Activated CD4-positive, alpha-beta T cell treated with anti-CD3 and anti-CD28 coated beads, Interleukin-2, amount 10 ng/mL, durations not matched to agents 7 days and 5 days (primary cell): ENCODE data around the gene HSD17B4. TPM values are rescaled to one million over a fixed set of nuclear protein-coding genes. Genes with fewer than 3 reads are reported as not detected.
"Not testable (repeated sequence)": the region's sequence is repeated elsewhere in the genome, so short reads cannot be mapped to it uniquely, and the experiment has no call there.

Experiments
- CTCF ChIA-PET: fragments of 350-600 bp; sonication (Branson Sonifier 250); formaldehyde crosslinking; loops from one replicate; lab custom pipeline; 2021; ENCODE audit warnings: antibody characterized with exemption; lab: Charles Lee
- POLR2A ChIA-PET: fragments of 350-600 bp; sonication (Branson Sonifier 250); formaldehyde crosslinking; loops from one replicate; lab custom pipeline; 2021; ENCODE audit warnings: antibody characterized with exemption; lab: Charles Lee
- DNase-seq: peaks from one replicate; pipeline ENCODE4 v3.0.0-alpha.2; 2020
- H3K27ac Mint-ChIP-seq: one replicate; pipeline ENCODE4 v1.8.0; 2021; ENCODE audit warnings: mild to moderate bottlenecking, moderate library complexity, mixed read lengths
- H3K27me3 Mint-ChIP-seq: one replicate; pipeline ENCODE4 v1.8.0; 2021; ENCODE audit warnings: mixed read lengths
- H3K36me3 Mint-ChIP-seq: one replicate; pipeline ENCODE4 v1.8.0; 2021; ENCODE audit warnings: low read depth, mixed read lengths
- H3K4me1 Mint-ChIP-seq: one replicate; pipeline ENCODE4 v1.8.0; 2021; ENCODE audit warnings: mixed read lengths
- H3K4me3 Mint-ChIP-seq: one replicate; pipeline ENCODE4 v1.8.0; 2021; ENCODE audit warnings: mild to moderate bottlenecking, moderate library complexity, mixed read lengths
- H3K9me3 Mint-ChIP-seq: one replicate; pipeline ENCODE4 v1.8.0; 2021; ENCODE audit warnings: mixed read lengths
- total RNA-seq, 2 experiments: library from RNA; stranded (reverse); gene quantifications; one replicate each; pipeline ENCODE4 v1.2.3, GENCODE V29; 2021

The HSD17B4 gene
- total RNA-seq, 2 experiments from 2014 or later, result 56.0 to 62.4 TPM

GRCh38 chr5:119470105-119470763 is 17.9 kb downstream of the HSD17B4 start:
- no peak for DNase-seq
- POLR2A ChIA-PET, result no interaction called here
- Mint-ChIP-seq H3K4me1 (no peaks in the 10 kb centered on the region), H3K36me3 (peaks cover 37% of the 10 kb centered on the region), H3K27ac (no peak overlapping the region), H3K27me3 (no peaks in the 10 kb centered on the region), H3K4me3 (no peak overlapping the region), H3K9me3 (peaks cover 26% of the 10 kb centered on the region)
- CTCF ChIA-PET, result interaction anchor here (1.5 to 1.9 kb wide), 2 partner anchors 11 to 18 kb away, joined by 4 to 5 read pairs; partner anchors contain the start of gene HSD17B4

DNA sequence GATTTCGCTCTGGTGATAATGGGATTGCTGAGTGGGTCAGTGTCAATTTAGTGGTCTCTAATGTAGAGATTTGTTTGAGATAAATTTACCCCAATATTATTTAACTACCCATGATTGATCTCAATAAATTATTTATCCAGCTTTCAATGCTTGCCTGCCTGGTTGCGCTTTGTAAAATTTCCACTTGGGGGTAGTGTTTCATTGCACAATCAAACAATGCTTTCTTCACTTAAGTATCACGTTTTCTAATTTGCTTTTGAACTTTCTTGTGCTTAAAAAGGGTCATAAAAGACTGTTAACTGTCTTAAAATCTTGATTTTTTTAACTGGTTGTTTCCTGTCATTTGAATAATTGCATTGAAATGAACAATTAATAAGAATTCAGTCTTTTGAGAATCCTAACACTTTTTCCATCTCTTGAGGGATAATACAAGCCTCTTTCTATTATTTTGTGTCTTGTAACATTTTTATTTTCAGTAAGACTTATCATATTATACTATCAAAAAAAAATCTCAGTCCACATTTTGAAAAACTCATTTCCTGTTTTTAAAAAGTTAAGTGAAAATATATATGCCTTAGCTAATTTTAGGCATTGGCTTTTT is 18.7 kb downstream of the HSD17B4 start:
- CTCF ChIA-PET, result interaction anchor here (1.5 to 1.9 kb wide), 2 partner anchors 12 to 19 kb away, joined by 4 to 5 read pairs; partner anchors contain the start of gene HSD17B4
- POLR2A ChIA-PET, result no interaction called here
- peak; percentile 31 for DNase-seq
- H3K36me3 Mint-ChIP-seq, result peaks cover 34% of the 10 kb centered on the region
- H3K4me1 Mint-ChIP-seq, result no peaks in the 10 kb centered on the region
- H3K27ac Mint-ChIP-seq, result no peak overlapping the region
- peaks cover 22% of the 10 kb centered on the region for H3K9me3 Mint-ChIP-seq
- H3K27me3 Mint-ChIP-seq, result no peaks in the 10 kb centered on the region
- no peak overlapping the region for H3K4me3 Mint-ChIP-seq

- no peak for DNase-seq
- Mint-ChIP-seq H3K9me3 (peaks cover 13% of the 10 kb centered on the region), H3K27ac (no peak overlapping the region), H3K36me3 (peaks cover 21% of the 10 kb centered on the region), H3K4me3 (no peak overlapping the region), H3K4me1 (no peaks in the 10 kb centered on the region), H3K27me3 (no peaks in the 10 kb centered on the region)
- POLR2A ChIA-PET, result no interaction called here
- CTCF ChIA-PET, result no interaction called here
Measured at GRCh38 chr5:119473241-119473640, 20.9 kb downstream of the HSD17B4 start.

GRCh38 chr5:119476341-119476740 is 24.0 kb downstream of the HSD17B4 start:
- H3K9me3 Mint-ChIP-seq, result no peaks in the 10 kb centered on the region
- no peaks in the 10 kb centered on the region for H3K27me3 Mint-ChIP-seq
- ChIA-PET CTCF (no interaction called here), POLR2A (no interaction called here)
- H3K27ac Mint-ChIP-seq, result no peak overlapping the region
- H3K4me3 Mint-ChIP-seq, result no peak overlapping the region
- no peak for DNase-seq
- peaks cover 8% of the 10 kb centered on the region for H3K36me3 Mint-ChIP-seq
- no peaks in the 10 kb centered on the region for H3K4me1 Mint-ChIP-seq

- H3K4me3 Mint-ChIP-seq, result no peak overlapping the region
- no peaks in the 10 kb centered on the region for H3K27me3 Mint-ChIP-seq
- H3K27ac Mint-ChIP-seq, result no peak overlapping the region
- H3K36me3 Mint-ChIP-seq, result peaks cover 10% of the 10 kb centered on the region
- no peaks in the 10 kb centered on the region for H3K4me1 Mint-ChIP-seq
- ChIA-PET POLR2A (no interaction called here), CTCF (interaction anchor here (2.9 kb wide), 1 partner anchor 10 kb away, joined by 6 read pairs; no protein-coding TSS in a partner anchor)
- H3K9me3 Mint-ChIP-seq, result no peaks in the 10 kb centered on the region
- DNase-seq, result no peak
Measured at GRCh38 chr5:119478781-119479180, 26.5 kb downstream of the HSD17B4 start.

DNA sequence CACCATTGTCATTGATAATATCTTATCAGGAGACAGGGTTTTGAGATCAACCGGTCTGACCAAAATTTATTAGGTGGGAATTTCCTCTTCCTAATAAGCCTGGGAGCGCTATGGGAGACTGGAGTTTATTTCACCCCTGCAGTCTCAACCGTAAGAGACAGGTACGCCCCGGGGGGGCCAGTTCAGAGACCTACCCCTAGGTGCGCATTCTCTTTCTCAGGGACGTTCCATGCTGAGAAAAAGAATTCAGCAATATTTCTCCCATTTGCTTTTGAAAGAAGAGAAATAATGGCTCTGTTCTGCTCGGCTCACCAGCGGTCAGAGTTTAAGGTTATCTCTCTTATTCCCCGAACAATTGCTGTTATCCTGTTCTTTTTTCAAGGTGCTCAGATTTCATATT is 28.3 kb downstream of the HSD17B4 start:
- H3K9me3 Mint-ChIP-seq, H3K4me1 Mint-ChIP-seq, POLR2A ChIA-PET, H3K4me3 Mint-ChIP-seq, DNase-seq, CTCF ChIA-PET, H3K27ac Mint-ChIP-seq, H3K27me3 Mint-ChIP-seq: not testable (repeated sequence)
- peaks cover 12% of the 10 kb centered on the region for H3K36me3 Mint-ChIP-seq

DNA sequence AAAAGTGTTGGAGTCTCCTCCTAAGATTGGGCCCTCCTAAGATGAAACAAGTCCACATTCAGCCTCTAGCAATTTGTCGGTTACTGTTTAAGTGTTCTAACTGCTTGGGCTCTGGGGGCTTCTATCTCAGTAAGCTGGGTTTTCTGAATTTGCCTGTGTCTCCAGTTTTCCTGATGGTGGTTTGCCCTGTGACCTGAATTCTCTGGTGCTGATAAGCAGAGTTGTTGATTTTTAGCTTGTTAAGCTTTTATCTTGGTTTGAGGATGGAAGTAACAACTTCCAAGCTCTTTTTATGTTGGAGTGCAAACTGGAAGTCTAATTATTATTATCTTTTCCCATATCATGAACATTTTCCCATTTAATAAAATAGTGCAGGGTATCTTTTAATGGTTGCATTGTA is 30.9 kb downstream of the HSD17B4 start:
- POLR2A ChIA-PET, result no interaction called here
- no peak for DNase-seq
- Mint-ChIP-seq H3K4me3 (no peak overlapping the region), H3K9me3 (no peaks in the 10 kb centered on the region), H3K27ac (no peak overlapping the region), H3K36me3 (peaks cover 9% of the 10 kb centered on the region), H3K27me3 (no peaks in the 10 kb centered on the region), H3K4me1 (no peaks in the 10 kb centered on the region)
- CTCF ChIA-PET, result no interaction called here

GRCh38 chr5:119484884-119485283 is 32.6 kb downstream of the HSD17B4 start:
- H3K36me3 Mint-ChIP-seq, result peaks cover 7% of the 10 kb centered on the region
- CTCF ChIA-PET, result no interaction called here

GRCh38 chr5:119501671-119502179 is 49.4 kb downstream of the HSD17B4 start:
- no peaks in the 10 kb centered on the region for H3K4me1 Mint-ChIP-seq
- H3K4me3 Mint-ChIP-seq, result no peak overlapping the region
- no peaks in the 10 kb centered on the region for H3K27me3 Mint-ChIP-seq
- no peak for DNase-seq
- no peak overlapping the region for H3K27ac Mint-ChIP-seq
- H3K9me3 Mint-ChIP-seq, result peaks cover 20% of the 10 kb centered on the region
- ChIA-PET POLR2A (no interaction called here), CTCF (no interaction called here)
- H3K36me3 Mint-ChIP-seq, result peaks cover 17% of the 10 kb centered on the region

More at GRCh38 chr5:119484884-119485283, 32.6 kb downstream of the HSD17B4 start:
- Mint-ChIP-seq H3K4me3 (no peak overlapping the region), H3K4me1 (no peaks in the 10 kb centered on the region), H3K27ac (no peak overlapping the region), H3K9me3 (no peaks in the 10 kb centered on the region), H3K27me3 (no peaks in the 10 kb centered on the region)
- DNase-seq, result no peak
- POLR2A ChIA-PET, result no interaction called here

- Mint-ChIP-seq H3K9me3 (peaks cover 20% of the 10 kb centered on the region), H3K36me3 (peaks cover 17% of the 10 kb centered on the region)
- POLR2A ChIA-PET, H3K4me1 Mint-ChIP-seq, H3K27ac Mint-ChIP-seq, H3K27me3 Mint-ChIP-seq, DNase-seq, H3K4me3 Mint-ChIP-seq, CTCF ChIA-PET: not testable (repeated sequence)
Measured at GRCh38 chr5:119503939-119504338, 51.6 kb downstream of the HSD17B4 start.

- H3K4me3 Mint-ChIP-seq, result no peak overlapping the region
- CTCF ChIA-PET, result interaction anchor here (0.6 kb wide), 1 partner anchor 311 kb away, joined by 3 read pairs; no protein-coding TSS in a partner anchor
- DNase-seq, result no peak
- no peaks in the 10 kb centered on the region for H3K4me1 Mint-ChIP-seq
- POLR2A ChIA-PET, result no interaction called here
- no peak overlapping the region for H3K27ac Mint-ChIP-seq
- no peaks in the 10 kb centered on the region for H3K27me3 Mint-ChIP-seq
- H3K36me3 Mint-ChIP-seq, result peaks cover 18% of the 10 kb centered on the region
- H3K9me3 Mint-ChIP-seq, result no peaks in the 10 kb centered on the region
Measured at GRCh38 chr5:119512277-119512676, 60.0 kb downstream of the HSD17B4 start.

DNA sequence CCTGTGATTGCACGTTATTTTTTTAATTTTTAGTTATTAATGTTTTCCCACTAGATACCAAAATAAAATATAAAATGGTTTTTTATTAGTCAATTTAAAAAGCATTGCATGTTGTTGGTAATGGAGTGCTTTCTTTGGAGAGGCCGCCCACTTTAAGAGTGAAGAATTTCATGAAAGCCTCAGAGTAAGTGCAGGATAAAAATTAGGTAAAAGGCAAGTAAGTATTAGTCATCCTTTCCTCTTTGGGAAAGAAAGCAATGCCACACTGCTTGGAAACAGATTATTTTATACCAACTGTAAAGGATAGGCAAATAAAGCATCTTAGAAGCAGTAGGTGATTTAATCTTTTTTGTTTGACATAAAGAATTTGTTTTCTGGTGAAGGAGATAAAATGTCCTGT is 62.9 kb downstream of the HSD17B4 start:
- POLR2A ChIA-PET, result no interaction called here
- peaks cover 16% of the 10 kb centered on the region for H3K36me3 Mint-ChIP-seq

GRCh38 chr5:119517115-119517514 is 64.8 kb downstream of the HSD17B4 start:
- POLR2A ChIA-PET, H3K27ac Mint-ChIP-seq, H3K9me3 Mint-ChIP-seq, CTCF ChIA-PET, H3K4me1 Mint-ChIP-seq, DNase-seq, H3K27me3 Mint-ChIP-seq, H3K4me3 Mint-ChIP-seq, H3K36me3 Mint-ChIP-seq: not testable (repeated sequence)

More for the DNA sequence above, 62.9 kb downstream of the HSD17B4 start:
- DNase-seq, result no peak
- Mint-ChIP-seq H3K9me3 (no peaks in the 10 kb centered on the region), H3K4me3 (no peak overlapping the region), H3K27ac (no peak overlapping the region), H3K4me1 (no peaks in the 10 kb centered on the region), H3K27me3 (no peaks in the 10 kb centered on the region)
- CTCF ChIA-PET, result no interaction called here
